GM21515 (cell line): ENCODE results near the gene ZIC4.
A peak's percentile ranks its signal among the peaks of the same experiment; 100 is the strongest.

Source experiments
- ATAC-seq: cut with Tn5 transposase; IDR thresholded peaks from one replicate; pipeline ENCODE4 v1.9.1; 2021; ENCODE audit not compliant: unreplicated experiment

The ZIC4 gene

GRCh38 chr3:147371771-147372340 is 34.5 kb downstream of the ZIC4 start:
- ATAC-seq = no peak

GRCh38 chr3:147371140-147371539 is 35.2 kb downstream of the ZIC4 start:
- ATAC-seq = no peak

GRCh38 chr3:147370349-147370748 is 36.0 kb downstream of the ZIC4 start:
- no peak for ATAC-seq

- ATAC-seq = no peak
Measured at GRCh38 chr3:147369661-147370123, 36.7 kb downstream of the ZIC4 start.

GRCh38 chr3:147369231-147369630 is 37.1 kb downstream of the ZIC4 start:
- ATAC-seq = no peak

GRCh38 chr3:147368561-147369221 is 37.7 kb downstream of the ZIC4 start:
- no peak for ATAC-seq

- no peak for ATAC-seq
Measured at GRCh38 chr3:147368151-147368550, 38.2 kb downstream of the ZIC4 start.

- ATAC-seq = no peak
Measured at GRCh38 chr3:147367676-147368075, 38.7 kb downstream of the ZIC4 start.

- ATAC-seq = no peak
Measured at GRCh38 chr3:147365196-147366115, 40.9 kb downstream of the ZIC4 start.

GRCh38 chr3:147364771-147365170 is 41.6 kb downstream of the ZIC4 start:
- no peak for ATAC-seq

- peak; percentile 68 for ATAC-seq
Measured at GRCh38 chr3:147361454-147362420, 44.6 kb downstream of the ZIC4 start.

GRCh38 chr3:147360646-147361453 is 45.5 kb downstream of the ZIC4 start:
- no peak for ATAC-seq

- no peak for ATAC-seq
Measured at GRCh38 chr3:147360051-147360439, 46.3 kb downstream of the ZIC4 start.

GRCh38 chr3:147359177-147360050 is 46.9 kb downstream of the ZIC4 start:
- ATAC-seq = no peak

- no peak for ATAC-seq
Measured at GRCh38 chr3:147358144-147358992, 48.0 kb downstream of the ZIC4 start.

GRCh38 chr3:147356909-147357900 is 49.1 kb downstream of the ZIC4 start:
- no peak for ATAC-seq
